ENCODE results near the gene MYO15A. TPM values are rescaled to one million over a fixed set of nuclear protein-coding genes. Genes with fewer than 3 reads are reported as not detected.

Gene MYO15A
- 0.77 and 2.0 TPM in 2 replicates for total RNA-seq
- polyA plus RNA-seq = 0.42 and 0.55 TPM in 2 replicates
- polyA plus RNA-seq (2012) = 0.55 and 1.1 TPM in 2 replicates
- 1.4 and 16.4 TPM in 2 replicates for polyA minus RNA-seq (ENCODE audit: low replicate concordance)

DNA sequence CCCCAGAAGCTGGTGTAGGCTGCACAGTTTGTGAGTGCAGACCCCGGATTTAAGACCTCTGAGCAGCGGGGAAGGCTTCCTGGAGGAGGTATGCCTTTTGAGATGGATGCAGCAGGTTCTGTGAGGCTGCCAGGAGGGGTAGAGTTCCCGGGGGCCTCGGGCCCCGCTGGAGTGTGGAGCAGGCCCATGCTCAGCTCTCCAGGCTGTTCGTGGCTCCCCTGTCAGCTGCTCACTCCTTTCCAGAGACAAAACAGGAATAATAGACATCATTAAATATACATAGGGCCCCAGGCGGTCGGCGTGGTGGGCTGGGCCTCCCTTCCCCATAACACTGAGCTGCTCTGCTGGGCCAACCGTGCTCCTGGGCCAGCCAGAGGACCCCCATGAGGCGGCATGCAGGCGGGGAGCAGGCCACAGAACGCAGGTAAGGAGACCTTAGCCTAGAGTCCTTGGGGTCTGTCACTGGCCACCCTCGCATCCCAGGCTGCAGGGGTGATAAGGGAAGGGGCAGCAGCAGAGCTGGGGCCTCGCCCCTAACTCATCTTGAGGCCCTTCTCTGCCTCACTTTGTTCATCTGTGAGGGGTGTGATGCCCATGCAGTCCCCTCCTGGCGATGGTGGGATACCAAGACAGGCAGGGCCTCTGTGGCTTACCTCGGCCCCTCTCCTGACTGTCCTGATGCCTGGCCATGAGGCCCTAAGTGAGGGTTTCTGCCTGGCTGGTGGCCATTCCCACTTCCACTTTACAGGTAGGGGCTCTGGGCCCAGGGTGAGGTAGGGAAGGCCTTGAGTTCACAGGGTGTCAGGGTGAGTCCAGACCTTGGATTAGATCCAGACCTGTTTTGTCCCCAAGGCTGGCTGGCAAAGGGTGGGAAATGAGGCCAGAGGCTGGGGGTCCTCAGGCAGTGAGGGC lies at the start of gene MYO15A:
TSS of gene MYO15A (plus strand) at position 356 of the 912 bp plus-strand sequence. CDS start 10,045 bp downstream, outside the sequence.
- Histone ChIP-seq H3K9ac (ENCODE audit: insufficient read depth, low read length) (no peak within 1 kb of the TSS), H2AFZ (ENCODE audit: low read length) (no peak within 1 kb of the TSS)

GRCh38 chr17:18059283-18059682 lies 49.3 kb upstream of the MYO15A start:
- H3K4me1 ChIP-seq (ENCODE audit: control insufficient read depth, extremely low read depth, insufficient read depth, low read length) = no peaks in the 10 kb centered on the region

More for the DNA sequence above, at the start of gene MYO15A:
- no peaks in the 10 kb centered on the region for H3K9me3 ChIP-seq (ENCODE audit: control insufficient read depth, insufficient read depth, low read depth, low read length)
- H3K36me3 ChIP-seq (ENCODE audit: control insufficient read depth, insufficient read depth, low read length) = peaks cover 8% of the 10 kb centered on the region
- DNase-seq (ENCODE audit: low read depth in 2 of 2) = no peak
- no peaks in the 10 kb centered on the region for H3K4me1 ChIP-seq (ENCODE audit: control insufficient read depth, extremely low read depth, insufficient read depth, low read length)
- H3K4me2 ChIP-seq (ENCODE audit: extremely low read depth, insufficient read depth, low read length) = no peak within 1 kb of the TSS
- no peak within 1 kb of the TSS for H3K27ac ChIP-seq (ENCODE audit: insufficient read depth, low read length)
- H3K4me3 ChIP-seq (replicated peaks in 1 of 4; ENCODE audit: control extremely low read depth in 1 of 4, insufficient read depth in 1 of 4, low read depth in 3 of 4, low read length in 4 of 4) = no peak within 1 kb of the TSS
- TF ChIP-seq EZH2 (IDR thresholded peaks at IDR 0.05; ENCODE audit: low read length, missing control alignments) = no peak
- TF ChIP-seq, protein P1, sequence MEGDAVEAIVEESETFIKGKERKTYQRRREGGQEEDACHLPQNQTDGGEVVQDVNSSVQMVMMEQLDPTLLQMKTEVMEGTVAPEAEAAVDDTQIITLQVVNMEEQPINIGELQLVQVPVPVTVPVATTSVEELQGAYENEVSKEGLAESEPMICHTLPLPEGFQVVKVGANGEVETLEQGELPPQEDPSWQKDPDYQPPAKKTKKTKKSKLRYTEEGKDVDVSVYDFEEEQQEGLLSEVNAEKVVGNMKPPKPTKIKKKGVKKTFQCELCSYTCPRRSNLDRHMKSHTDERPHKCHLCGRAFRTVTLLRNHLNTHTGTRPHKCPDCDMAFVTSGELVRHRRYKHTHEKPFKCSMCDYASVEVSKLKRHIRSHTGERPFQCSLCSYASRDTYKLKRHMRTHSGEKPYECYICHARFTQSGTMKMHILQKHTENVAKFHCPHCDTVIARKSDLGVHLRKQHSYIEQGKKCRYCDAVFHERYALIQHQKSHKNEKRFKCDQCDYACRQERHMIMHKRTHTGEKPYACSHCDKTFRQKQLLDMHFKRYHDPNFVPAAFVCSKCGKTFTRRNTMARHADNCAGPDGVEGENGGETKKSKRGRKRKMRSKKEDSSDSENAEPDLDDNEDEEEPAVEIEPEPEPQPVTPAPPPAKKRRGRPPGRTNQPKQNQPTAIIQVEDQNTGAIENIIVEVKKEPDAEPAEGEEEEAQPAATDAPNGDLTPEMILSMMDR (conservative IDR thresholded peaks at IDR 0.05 in 1 of 2, IDR thresholded peaks at IDR 0.05 in 1 of 2; ENCODE audit: low read depth in 1 of 2, low read length in 2 of 2) = no peak
- H3K79me2 ChIP-seq (ENCODE audit: control insufficient read depth, insufficient read depth, low read length) = no peaks in the 10 kb centered on the region
- peaks cover 4% of the 10 kb centered on the region for H3K27me3 ChIP-seq (ENCODE audit: control insufficient read depth, insufficient read depth, low read length)
- no peaks in the 10 kb centered on the region for H4K20me1 ChIP-seq (ENCODE audit: control insufficient read depth, extremely low read depth, insufficient read depth, low read length)

DNA sequence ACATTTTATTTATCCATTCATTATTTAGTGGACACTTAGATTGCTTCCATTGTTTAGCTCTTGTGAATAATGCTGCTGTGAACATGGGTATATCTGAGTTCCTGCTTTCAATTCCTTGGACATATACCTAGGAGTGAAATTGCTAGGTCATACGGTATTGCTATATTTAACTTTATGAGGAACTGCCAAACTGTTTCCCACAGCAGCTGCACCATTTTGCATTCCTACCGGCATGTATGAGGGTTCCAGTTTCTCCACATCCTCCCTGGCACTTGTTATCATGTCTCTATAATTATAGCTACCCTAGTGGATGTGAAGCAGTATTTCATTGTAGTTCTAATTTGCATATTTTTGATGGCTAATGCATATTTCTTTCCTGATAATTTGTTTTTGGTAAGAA lies 44.5 kb upstream of the MYO15A start:
- Histone ChIP-seq H3K36me3 (ENCODE audit: control insufficient read depth, insufficient read depth, low read length) (peaks cover 6% of the 10 kb centered on the region), H2AFZ (ENCODE audit: low read length) (no peak overlapping the region), H4K20me1 (ENCODE audit: control insufficient read depth, extremely low read depth, insufficient read depth, low read length) (no peaks in the 10 kb centered on the region), H3K27me3 (ENCODE audit: control insufficient read depth, insufficient read depth, low read length) (no peaks in the 10 kb centered on the region), H3K9ac (ENCODE audit: insufficient read depth, low read length) (no peak overlapping the region), H3K4me3 (replicated peaks in 1 of 4; ENCODE audit: control extremely low read depth in 1 of 4, insufficient read depth in 1 of 4, low read depth in 3 of 4, low read length in 4 of 4) (no peak overlapping the region), H3K79me2 (ENCODE audit: control insufficient read depth, insufficient read depth, low read length) (no peaks in the 10 kb centered on the region), H3K27ac (ENCODE audit: insufficient read depth, low read length) (no peak overlapping the region), H3K9me3 (ENCODE audit: control insufficient read depth, insufficient read depth, low read depth, low read length) (no peaks in the 10 kb centered on the region), H3K4me1 (ENCODE audit: control insufficient read depth, extremely low read depth, insufficient read depth, low read length) (no peaks in the 10 kb centered on the region), H3K4me2 (ENCODE audit: extremely low read depth, insufficient read depth, low read length) (no peak overlapping the region)
- no peak for DNase-seq (ENCODE audit: low read depth in 2 of 2)
- no peak for TF ChIP-seq EZH2 (IDR thresholded peaks at IDR 0.05; ENCODE audit: low read length, missing control alignments)
- TF ChIP-seq, protein P1 (conservative IDR thresholded peaks at IDR 0.05 in 1 of 2, IDR thresholded peaks at IDR 0.05 in 1 of 2; ENCODE audit: low read depth in 1 of 2, low read length in 2 of 2) = no peak

More at GRCh38 chr17:18059283-18059682, 49.3 kb upstream of the MYO15A start:
- TF ChIP-seq, protein P1 (conservative IDR thresholded peaks at IDR 0.05 in 1 of 2, IDR thresholded peaks at IDR 0.05 in 1 of 2; ENCODE audit: low read depth in 1 of 2, low read length in 2 of 2) = no peak
- no peak for TF ChIP-seq EZH2 (IDR thresholded peaks at IDR 0.05; ENCODE audit: low read length, missing control alignments)
- no peak for DNase-seq (ENCODE audit: low read depth in 2 of 2)
- H3K9ac ChIP-seq (ENCODE audit: insufficient read depth, low read length) = no peak overlapping the region
- no peaks in the 10 kb centered on the region for H4K20me1 ChIP-seq (ENCODE audit: control insufficient read depth, extremely low read depth, insufficient read depth, low read length)
- no peaks in the 10 kb centered on the region for H3K79me2 ChIP-seq (ENCODE audit: control insufficient read depth, insufficient read depth, low read length)
- no peaks in the 10 kb centered on the region for H3K9me3 ChIP-seq (ENCODE audit: control insufficient read depth, insufficient read depth, low read depth, low read length)
- no peak overlapping the region for H2AFZ ChIP-seq (ENCODE audit: low read length)
- peaks cover 3% of the 10 kb centered on the region for H3K36me3 ChIP-seq (ENCODE audit: control insufficient read depth, insufficient read depth, low read length)
- H3K27ac ChIP-seq (ENCODE audit: insufficient read depth, low read length) = no peak overlapping the region
- no peak overlapping the region for H3K4me2 ChIP-seq (ENCODE audit: extremely low read depth, insufficient read depth, low read length)
- H3K27me3 ChIP-seq (ENCODE audit: control insufficient read depth, insufficient read depth, low read length) = no peaks in the 10 kb centered on the region
- H3K4me3 ChIP-seq (replicated peaks in 1 of 4; ENCODE audit: control extremely low read depth in 1 of 4, insufficient read depth in 1 of 4, low read depth in 3 of 4, low read length in 4 of 4) = no peak overlapping the region
